Uterus (tissue), 2 donors: ENCODE measurements around the gene MAN2A2.

Source experiments
- CTCF ChIP-seq, 4 experiments: fragments of 200-600 bp in 2 of 4; fragments of 450-650 bp in 2 of 4; sonication (generic) in 2 of 4; IDR thresholded peaks; one replicate each; pipeline ENCODE4 v1.5.1; 2016 to 2019; ENCODE audit warnings: antibody characterized with exemption in 4 of 4, mild to moderate bottlenecking in 2 of 4, moderate library complexity in 1 of 4
- POLR2A ChIP-seq, 2 donors: fragments of 450-650 bp; IDR thresholded peaks; one replicate each; pipeline ENCODE4 v1.6.1; 2016; ENCODE audit warnings: antibody characterized with exemption in 2 of 2, mild to moderate bottlenecking in 1 of 2, moderate library complexity in 1 of 2

GRCh38 chr15:90911906-90912769, 9.0 kb downstream of the MAN2A2 start:
- TF ChIP-seq CTCF (IDR thresholded peaks at IDR 0.05) (no peak), POLR2A (IDR thresholded peaks at IDR 0.05) (no peak)
